ENCODE results near the gene ANKS1B.
"Not testable (repeated sequence)": the region's sequence is repeated elsewhere in the genome, so short reads cannot be mapped to it uniquely, and the experiment has no call there.

ANKS1B gene

GRCh38 chr12:99644629-99645028 lies 340.1 kb downstream of the ANKS1B start:
- TF ChIP-seq CTCF (IDR thresholded peaks at IDR 0.05; ENCODE audit: low read length) (no peak), EZH2 (IDR thresholded peaks at IDR 0.05; ENCODE audit: borderline replicate concordance, low read length) (no peak)
- no peaks in the 10 kb centered on the region for H4K20me1 ChIP-seq (ENCODE audit: insufficient read depth, low read length)
- no peaks in the 10 kb centered on the region for H3K4me1 ChIP-seq (ENCODE audit: insufficient read depth, low read length, severe bottlenecking)
- no peaks in the 10 kb centered on the region for H3K27me3 ChIP-seq (ENCODE audit: insufficient read depth, low read length)
- no peaks in the 10 kb centered on the region for H3K36me3 ChIP-seq (ENCODE audit: insufficient read depth, low read length)
- no peaks in the 10 kb centered on the region for H3K9me3 ChIP-seq (ENCODE audit: low read length)
- H3K9ac ChIP-seq (ENCODE audit: low read length) = no peak overlapping the region
- H3F3A ChIP-seq (ENCODE audit: insufficient read depth, low read length) = no peaks in the 10 kb centered on the region
- no peak overlapping the region for H3K4me3 ChIP-seq (ENCODE audit: low read depth, low read length, poor library complexity, severe bottlenecking)
- no peak overlapping the region for H3K4me2 ChIP-seq (ENCODE audit: low read length)
- H3K27ac ChIP-seq (ENCODE audit: low read depth, low read length, poor library complexity, severe bottlenecking) = no peak overlapping the region
- no peaks in the 10 kb centered on the region for H3K9me2 ChIP-seq (ENCODE audit: low read depth, low read length)
- H3K79me2 ChIP-seq (ENCODE audit: insufficient read depth, low read length) = no peaks in the 10 kb centered on the region
- no peak overlapping the region for H2AFZ ChIP-seq (ENCODE audit: low read length)

- no peak overlapping the region for H3K9ac ChIP-seq (ENCODE audit: low read length)
- no peak overlapping the region for H3K4me2 ChIP-seq (ENCODE audit: low read length)
- TF ChIP-seq EZH2 (IDR thresholded peaks at IDR 0.05; ENCODE audit: borderline replicate concordance, low read length) (no peak), CTCF (IDR thresholded peaks at IDR 0.05; ENCODE audit: low read length) (no peak)
- H3K9me2 ChIP-seq (ENCODE audit: low read depth, low read length) = no peaks in the 10 kb centered on the region
- H3K79me2 ChIP-seq (ENCODE audit: insufficient read depth, low read length) = no peaks in the 10 kb centered on the region
- no peaks in the 10 kb centered on the region for H3K27me3 ChIP-seq (ENCODE audit: insufficient read depth, low read length)
- no peak overlapping the region for H2AFZ ChIP-seq (ENCODE audit: low read length)
- H3F3A ChIP-seq (ENCODE audit: insufficient read depth, low read length) = no peaks in the 10 kb centered on the region
- H3K4me3 ChIP-seq (ENCODE audit: low read depth, low read length, poor library complexity, severe bottlenecking) = no peak overlapping the region
- no peaks in the 10 kb centered on the region for H3K36me3 ChIP-seq (ENCODE audit: insufficient read depth, low read length)
- no peak overlapping the region for H3K27ac ChIP-seq (ENCODE audit: low read depth, low read length, poor library complexity, severe bottlenecking)
- no peaks in the 10 kb centered on the region for H3K4me1 ChIP-seq (ENCODE audit: insufficient read depth, low read length, severe bottlenecking)
- H4K20me1 ChIP-seq (ENCODE audit: insufficient read depth, low read length) = no peaks in the 10 kb centered on the region
- H3K9me3 ChIP-seq (ENCODE audit: low read length) = no peaks in the 10 kb centered on the region
These were observed 357.3 kb downstream of the ANKS1B start for GRCh38 chr12:99627459-99627858.

GRCh38 chr12:99624591-99624990 lies 360.1 kb downstream of the ANKS1B start:
- H3K4me3 ChIP-seq (ENCODE audit: low read depth, low read length, poor library complexity, severe bottlenecking); H3K4me2 ChIP-seq (ENCODE audit: low read length); H3K27ac ChIP-seq (ENCODE audit: low read depth, low read length, poor library complexity, severe bottlenecking); H3K4me1 ChIP-seq (ENCODE audit: insufficient read depth, low read length, severe bottlenecking); H2AFZ ChIP-seq (ENCODE audit: low read length); H3K79me2 ChIP-seq (ENCODE audit: insufficient read depth, low read length); H4K20me1 ChIP-seq (ENCODE audit: insufficient read depth, low read length); H3F3A ChIP-seq (ENCODE audit: insufficient read depth, low read length); H3K9ac ChIP-seq (ENCODE audit: low read length); H3K9me2 ChIP-seq (ENCODE audit: low read depth, low read length); H3K36me3 ChIP-seq (ENCODE audit: insufficient read depth, low read length); H3K27me3 ChIP-seq (ENCODE audit: insufficient read depth, low read length); H3K9me3 ChIP-seq (ENCODE audit: low read length): not testable (repeated sequence)

GRCh38 chr12:99620159-99620479 lies 364.6 kb downstream of the ANKS1B start:
- Histone ChIP-seq H3K27ac (ENCODE audit: low read depth, low read length, poor library complexity, severe bottlenecking) (no peak overlapping the region), H3K9me3 (ENCODE audit: low read length) (no peaks in the 10 kb centered on the region), H3K27me3 (ENCODE audit: insufficient read depth, low read length) (no peaks in the 10 kb centered on the region), H4K20me1 (ENCODE audit: insufficient read depth, low read length) (no peaks in the 10 kb centered on the region), H3K9me2 (ENCODE audit: low read depth, low read length) (no peaks in the 10 kb centered on the region), H3K9ac (ENCODE audit: low read length) (no peak overlapping the region), H3K4me3 (ENCODE audit: low read depth, low read length, poor library complexity, severe bottlenecking) (no peak overlapping the region), H3K4me2 (ENCODE audit: low read length) (no peak overlapping the region), H3K4me1 (ENCODE audit: insufficient read depth, low read length, severe bottlenecking) (peaks cover 25% of the 10 kb centered on the region), H3K36me3 (ENCODE audit: insufficient read depth, low read length) (no peaks in the 10 kb centered on the region), H2AFZ (ENCODE audit: low read length) (no peak overlapping the region), H3K79me2 (ENCODE audit: insufficient read depth, low read length) (no peaks in the 10 kb centered on the region), H3F3A (ENCODE audit: insufficient read depth, low read length) (no peaks in the 10 kb centered on the region)
- no peak for TF ChIP-seq CTCF (IDR thresholded peaks at IDR 0.05; ENCODE audit: low read length)
- TF ChIP-seq EZH2 (IDR thresholded peaks at IDR 0.05; ENCODE audit: borderline replicate concordance, low read length) = no peak

Measured in OCI-LY1 (cell line).